ENCODE results near the gene RTN4R.

DNA sequence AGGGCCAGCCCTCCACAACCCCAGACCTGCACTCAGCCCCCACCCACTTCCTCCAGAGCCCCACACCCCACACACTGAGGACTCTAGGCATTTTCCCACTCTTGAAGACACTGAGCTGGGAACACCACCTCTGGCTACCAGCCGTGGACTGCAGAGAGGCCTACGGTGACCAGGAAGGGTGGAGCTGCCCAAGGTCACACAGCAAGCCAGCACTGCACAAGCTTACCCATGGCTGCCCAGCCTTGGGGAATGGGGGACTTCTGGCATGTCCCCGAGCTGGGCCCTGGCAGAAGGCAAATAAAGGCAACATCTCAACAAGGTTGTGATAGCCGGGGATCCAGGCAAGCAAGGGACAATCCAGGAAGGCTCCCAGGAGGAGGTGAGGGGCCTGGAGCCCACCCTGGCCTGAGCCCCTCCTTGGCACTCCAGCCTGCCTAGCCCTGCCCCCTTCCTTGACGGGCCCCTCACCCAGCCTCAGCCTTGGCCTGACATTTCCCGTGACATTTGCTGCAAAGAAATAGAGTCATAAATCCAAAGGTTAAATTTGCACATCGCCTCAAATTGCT, 5.5 kb downstream of the RTN4R start:
- no peak for TF ChIP-seq CTCF (IDR thresholded peaks at IDR 0.05)
- no peak for TF ChIP-seq EP300 (IDR thresholded peaks at IDR 0.05; ENCODE audit: low read depth)
